ENCODE data around the gene NUP210L.
"Not testable (repeated sequence)": the region's sequence is repeated elsewhere in the genome, so short reads cannot be mapped to it uniquely, and the experiment has no call there.

DNA sequence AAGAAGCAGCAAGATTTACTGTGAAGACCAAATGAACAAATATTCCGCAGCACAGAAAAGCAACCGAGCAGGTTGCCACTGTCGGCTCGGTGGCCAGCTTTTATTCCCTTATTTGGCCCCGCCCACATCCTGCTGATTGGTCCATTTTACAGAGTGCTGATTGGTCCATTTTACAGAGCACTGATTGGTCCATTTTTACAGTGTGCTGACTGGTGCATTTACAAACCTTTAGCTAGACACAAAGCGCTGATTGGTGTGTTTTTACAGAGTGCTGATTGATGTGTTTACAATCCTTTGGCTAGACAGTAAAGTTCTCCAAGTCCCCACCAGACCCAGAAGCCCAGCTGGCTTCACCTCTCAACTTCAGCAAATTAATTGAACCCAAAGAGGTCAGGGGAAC lies 71.8 kb downstream of the NUP210L start:
- TF ChIP-seq, protein P1, sequence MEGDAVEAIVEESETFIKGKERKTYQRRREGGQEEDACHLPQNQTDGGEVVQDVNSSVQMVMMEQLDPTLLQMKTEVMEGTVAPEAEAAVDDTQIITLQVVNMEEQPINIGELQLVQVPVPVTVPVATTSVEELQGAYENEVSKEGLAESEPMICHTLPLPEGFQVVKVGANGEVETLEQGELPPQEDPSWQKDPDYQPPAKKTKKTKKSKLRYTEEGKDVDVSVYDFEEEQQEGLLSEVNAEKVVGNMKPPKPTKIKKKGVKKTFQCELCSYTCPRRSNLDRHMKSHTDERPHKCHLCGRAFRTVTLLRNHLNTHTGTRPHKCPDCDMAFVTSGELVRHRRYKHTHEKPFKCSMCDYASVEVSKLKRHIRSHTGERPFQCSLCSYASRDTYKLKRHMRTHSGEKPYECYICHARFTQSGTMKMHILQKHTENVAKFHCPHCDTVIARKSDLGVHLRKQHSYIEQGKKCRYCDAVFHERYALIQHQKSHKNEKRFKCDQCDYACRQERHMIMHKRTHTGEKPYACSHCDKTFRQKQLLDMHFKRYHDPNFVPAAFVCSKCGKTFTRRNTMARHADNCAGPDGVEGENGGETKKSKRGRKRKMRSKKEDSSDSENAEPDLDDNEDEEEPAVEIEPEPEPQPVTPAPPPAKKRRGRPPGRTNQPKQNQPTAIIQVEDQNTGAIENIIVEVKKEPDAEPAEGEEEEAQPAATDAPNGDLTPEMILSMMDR (conservative IDR thresholded peaks at IDR 0.05; ENCODE audit: low read depth in 2 of 2): not testable (repeated sequence)
- not testable (repeated sequence) for TF ChIP-seq POLR2AphosphoS5 (IDR thresholded peaks at IDR 0.05; ENCODE audit: low read depth); EZH2 (IDR thresholded peaks at IDR 0.05; ENCODE audit: low read depth, unreplicated experiment)
